PC-9 (cell line): ENCODE data around the gene MICAL3.

Experiments
- EZH2 ChIP-seq: fragments of 200-600 bp; sonication (generic); IDR thresholded peaks from 2 replicates; pipeline ENCODE4 v1.8.0; 2017; ENCODE audit warnings: antibody characterized with exemption, low read depth
- TF ChIP-seq, protein P1 (sequence below): fragments of 200-600 bp; sonication (generic); conservative IDR thresholded peaks from 2 replicates; pipeline ENCODE4 v1.6.1; 2017; ENCODE audit warnings: mixed run types, antibody characterized with exemption, mild to moderate bottlenecking, moderate library complexity

DNA sequence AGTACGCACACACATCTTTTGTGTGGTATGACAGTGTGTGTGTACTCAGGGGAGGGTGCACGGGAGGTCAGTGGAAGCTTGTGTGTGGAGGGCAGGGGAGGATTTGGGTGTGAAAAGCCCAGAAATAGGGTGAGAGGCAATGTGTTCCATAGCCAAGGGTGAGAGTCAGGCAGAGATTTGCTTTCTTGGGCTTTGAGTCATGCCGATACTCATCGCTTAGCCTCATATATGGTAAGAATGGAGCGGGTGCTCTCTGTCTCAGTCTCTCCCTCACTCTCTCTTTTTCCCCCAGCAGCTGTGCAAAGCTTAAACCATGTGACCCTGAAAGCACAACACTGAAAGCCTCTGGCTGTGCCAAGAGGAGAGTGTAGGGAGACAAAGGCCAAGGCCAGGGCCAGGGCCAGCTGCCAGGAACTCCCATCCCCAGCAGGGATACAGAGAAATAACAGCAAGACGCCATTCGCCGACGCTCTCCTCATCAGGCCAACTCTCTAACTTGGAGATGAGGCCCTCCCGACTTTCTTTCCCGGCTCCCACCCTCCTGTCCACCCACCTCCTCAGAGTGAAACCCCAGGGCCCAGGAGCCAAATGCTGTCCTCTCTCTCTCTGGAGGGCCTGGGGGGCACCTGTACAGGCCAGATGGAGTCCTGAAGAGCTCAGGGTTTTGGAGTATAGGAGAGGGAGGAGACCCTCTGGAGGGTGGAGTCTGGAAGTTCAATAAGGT lies 20.3 kb upstream of the MICAL3 start:
- TF ChIP-seq, protein P1, sequence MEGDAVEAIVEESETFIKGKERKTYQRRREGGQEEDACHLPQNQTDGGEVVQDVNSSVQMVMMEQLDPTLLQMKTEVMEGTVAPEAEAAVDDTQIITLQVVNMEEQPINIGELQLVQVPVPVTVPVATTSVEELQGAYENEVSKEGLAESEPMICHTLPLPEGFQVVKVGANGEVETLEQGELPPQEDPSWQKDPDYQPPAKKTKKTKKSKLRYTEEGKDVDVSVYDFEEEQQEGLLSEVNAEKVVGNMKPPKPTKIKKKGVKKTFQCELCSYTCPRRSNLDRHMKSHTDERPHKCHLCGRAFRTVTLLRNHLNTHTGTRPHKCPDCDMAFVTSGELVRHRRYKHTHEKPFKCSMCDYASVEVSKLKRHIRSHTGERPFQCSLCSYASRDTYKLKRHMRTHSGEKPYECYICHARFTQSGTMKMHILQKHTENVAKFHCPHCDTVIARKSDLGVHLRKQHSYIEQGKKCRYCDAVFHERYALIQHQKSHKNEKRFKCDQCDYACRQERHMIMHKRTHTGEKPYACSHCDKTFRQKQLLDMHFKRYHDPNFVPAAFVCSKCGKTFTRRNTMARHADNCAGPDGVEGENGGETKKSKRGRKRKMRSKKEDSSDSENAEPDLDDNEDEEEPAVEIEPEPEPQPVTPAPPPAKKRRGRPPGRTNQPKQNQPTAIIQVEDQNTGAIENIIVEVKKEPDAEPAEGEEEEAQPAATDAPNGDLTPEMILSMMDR = no peak
- no peak for TF ChIP-seq EZH2
